Effector memory CD4-positive, alpha-beta T cell (primary cell): ENCODE data around the gene CYP27A1.

Experiments
- DNase-seq, 3 donors: peaks; one replicate each; pipeline ENCODE4 v3.0.0-alpha.2; 2020
- H3K27ac ChIP-seq: 2 replicates; pipeline ENCODE4 v1.7.0; 2013; ENCODE audit warnings: mild to moderate bottlenecking, low read length, moderate library complexity; ENCODE audit not compliant: insufficient read depth, poor library complexity, severe bottlenecking
- H3K27me3 ChIP-seq: replicated peaks from 2 replicates; pipeline ENCODE4 v1.7.0; 2013; ENCODE audit warnings: mild to moderate bottlenecking, low read length; ENCODE audit not compliant: insufficient read depth, control insufficient read depth, poor library complexity, severe bottlenecking
- H3K36me3 ChIP-seq: 2 replicates; pipeline ENCODE4 v1.7.0; 2013; ENCODE audit warnings: mild to moderate bottlenecking, low read length, moderate library complexity; ENCODE audit not compliant: control insufficient read depth, insufficient read depth
- H3K4me1 ChIP-seq: 2 replicates; pipeline ENCODE4 v1.7.0; 2013; ENCODE audit warnings: low read length, mild to moderate bottlenecking; ENCODE audit not compliant: control insufficient read depth, insufficient read depth, poor library complexity, severe bottlenecking
- H3K4me3 ChIP-seq: 2 replicates; pipeline ENCODE4 v1.7.0; 2013; ENCODE audit warnings: low read length, low read depth, mild to moderate bottlenecking; ENCODE audit not compliant: insufficient read depth, poor library complexity, severe bottlenecking
- H3K9me3 ChIP-seq: 2 replicates; pipeline ENCODE4 v1.7.0; 2013; ENCODE audit warnings: mild to moderate bottlenecking, low read length, moderate library complexity; ENCODE audit not compliant: control insufficient read depth

Gene CYP27A1

DNA sequence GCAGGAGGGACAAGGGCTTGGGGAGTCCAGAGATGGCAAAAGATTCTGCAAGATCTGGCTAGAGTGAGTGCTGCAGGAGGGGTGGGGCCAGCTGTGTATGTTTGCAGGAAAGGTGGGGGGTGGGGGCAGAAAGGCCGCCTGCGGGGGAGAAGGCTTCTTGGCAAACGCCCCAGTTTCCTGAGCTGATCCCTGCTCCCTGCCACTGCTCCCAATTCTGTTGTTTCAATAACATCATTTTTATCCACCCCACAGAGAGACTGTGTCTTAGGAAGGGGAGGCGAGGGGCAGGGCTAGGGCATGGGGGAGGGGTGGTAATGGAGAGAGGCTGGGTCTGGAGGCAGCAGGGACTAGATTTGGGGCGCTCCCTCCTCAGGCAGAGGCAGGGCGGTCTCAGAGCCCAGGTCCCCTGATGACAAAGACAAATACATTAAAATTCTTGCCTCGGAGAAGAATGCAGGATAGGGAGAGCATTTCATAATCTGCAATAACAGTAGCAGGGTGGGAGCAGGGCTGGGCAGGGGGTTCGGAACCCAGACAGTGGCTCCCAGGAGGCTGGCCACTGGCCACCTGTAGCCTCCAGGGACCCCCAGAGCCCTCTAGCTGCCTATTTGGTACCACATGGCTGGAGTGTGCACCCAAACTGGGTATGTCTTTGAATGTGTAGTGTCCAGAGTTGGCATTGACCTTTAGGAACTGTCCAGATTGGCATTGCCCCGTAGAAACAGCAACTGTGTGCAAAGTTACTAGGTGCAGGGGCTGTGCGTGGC, 75.6 kb downstream of the CYP27A1 start:
- H3K9me3 ChIP-seq, result no peaks in the 10 kb centered on the region
- DNase-seq, result no peak
- no peak overlapping the region for H3K27ac ChIP-seq
- no peaks in the 10 kb centered on the region for H3K36me3 ChIP-seq
- H3K4me3 ChIP-seq, result no peak overlapping the region
- peaks cover 66% of the 10 kb centered on the region for H3K27me3 ChIP-seq
- H3K4me1 ChIP-seq, result peaks cover 22% of the 10 kb centered on the region

DNA sequence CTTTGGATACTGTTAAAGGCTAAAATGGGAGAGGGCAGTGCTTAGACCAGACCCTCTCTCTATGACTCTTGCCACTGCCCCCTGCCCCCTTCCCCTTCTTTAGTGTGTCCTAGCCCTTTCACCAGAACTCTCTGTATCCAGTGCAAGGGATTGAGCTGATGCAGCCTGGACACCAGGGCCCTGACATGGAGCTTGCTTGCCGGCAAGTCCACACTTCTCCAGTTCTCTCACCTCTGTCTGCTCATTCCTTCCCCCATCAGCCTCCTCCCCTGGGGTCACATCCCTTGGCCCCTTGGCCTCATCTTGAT, 76.1 kb downstream of the CYP27A1 start:
- DNase-seq, result no peak
- no peak overlapping the region for H3K4me3 ChIP-seq
- H3K4me1 ChIP-seq, result peaks cover 22% of the 10 kb centered on the region
- H3K9me3 ChIP-seq, result no peaks in the 10 kb centered on the region
- no peaks in the 10 kb centered on the region for H3K36me3 ChIP-seq
- H3K27ac ChIP-seq, result no peak overlapping the region
- peaks cover 63% of the 10 kb centered on the region for H3K27me3 ChIP-seq

DNA sequence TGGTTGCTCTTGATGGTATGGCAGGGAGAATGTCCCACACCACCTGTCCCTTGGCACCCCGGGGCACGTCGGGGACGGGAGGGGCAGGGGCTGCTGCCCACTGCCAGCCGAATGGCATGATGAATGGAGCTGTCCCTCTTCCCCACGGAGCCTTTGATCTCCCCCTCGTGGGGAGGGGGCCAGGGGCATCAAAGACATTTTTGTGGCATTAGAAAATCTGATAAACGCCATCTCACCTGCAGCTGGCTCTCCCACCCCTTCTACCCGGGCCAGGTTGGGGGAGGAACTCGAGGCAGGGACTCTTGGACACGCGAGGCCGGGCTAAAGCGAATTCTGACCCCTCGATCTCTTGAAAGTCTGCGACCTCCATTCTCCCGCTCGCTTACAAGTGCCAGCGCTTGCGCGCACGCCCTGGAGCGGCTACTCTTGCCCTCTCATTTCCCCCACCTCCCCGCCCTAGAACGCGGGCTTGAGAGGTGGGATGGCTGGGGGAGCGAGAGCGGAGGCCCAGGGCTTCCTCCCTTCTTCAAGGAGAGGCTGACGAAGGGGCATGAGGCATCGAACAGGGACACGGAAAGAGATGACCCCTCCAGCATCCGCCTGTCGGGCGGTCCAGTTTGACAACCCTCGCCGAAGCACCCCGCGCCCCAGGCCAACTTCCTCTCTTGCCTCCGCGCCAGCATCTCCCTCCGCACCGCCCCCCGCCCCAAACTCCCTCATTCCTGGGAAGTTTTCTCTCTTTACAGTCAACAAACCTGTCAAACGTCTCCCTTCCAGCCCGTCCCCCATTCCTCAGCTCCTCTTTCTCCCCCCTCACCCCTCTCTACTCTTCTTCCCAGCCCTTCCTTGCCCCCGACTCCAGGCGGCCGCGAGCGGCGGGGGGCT, 77.0 kb downstream of the CYP27A1 start:
- Histone ChIP-seq H3K27me3 (peaks cover 61% of the 10 kb centered on the region), H3K9me3 (no peaks in the 10 kb centered on the region), H3K4me1 (peaks cover 22% of the 10 kb centered on the region), H3K36me3 (no peaks in the 10 kb centered on the region), H3K27ac (no peak overlapping the region), H3K4me3 (peak overlapping the region; percentile 25)
- no peak for DNase-seq

DNA sequence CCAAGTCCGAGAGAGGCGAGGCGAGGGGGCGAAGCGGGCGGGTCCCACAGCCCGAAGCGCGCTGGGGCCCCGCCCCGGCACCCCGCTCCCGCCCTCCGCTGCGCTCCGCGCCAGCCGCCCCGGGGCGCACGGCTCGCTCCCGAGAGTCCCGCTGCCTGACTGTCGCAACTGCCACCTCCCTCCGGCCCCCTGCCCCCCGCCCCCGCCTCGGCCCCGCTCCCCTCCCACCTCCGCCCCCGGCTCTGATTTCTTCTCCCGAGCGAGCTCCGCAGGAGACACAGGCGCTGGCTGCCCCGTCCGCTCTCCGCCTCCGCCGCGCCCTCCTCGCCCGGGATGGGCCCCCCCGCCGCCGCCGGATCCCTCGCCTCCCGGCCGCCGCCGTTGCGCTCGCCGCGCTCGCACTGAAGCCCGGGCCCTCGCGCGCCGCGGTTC, 77.6 kb downstream of the CYP27A1 start, which contains the start of gene WNT6:
TSS of gene WNT6 (plus strand) at position 250 of the 432 bp plus-strand sequence. CDS start 233 bp downstream, outside the sequence.
- Histone ChIP-seq H3K4me1 (peaks cover 22% of the 10 kb centered on the region), H3K27me3 (peaks cover 61% of the 10 kb centered on the region), H3K9me3 (no peaks in the 10 kb centered on the region), H3K27ac (no peak within 1 kb of the TSS), H3K4me3 (peak within 1 kb of the TSS; percentile 36), H3K36me3 (no peaks in the 10 kb centered on the region)
- DNase-seq, result no peak

DNA sequence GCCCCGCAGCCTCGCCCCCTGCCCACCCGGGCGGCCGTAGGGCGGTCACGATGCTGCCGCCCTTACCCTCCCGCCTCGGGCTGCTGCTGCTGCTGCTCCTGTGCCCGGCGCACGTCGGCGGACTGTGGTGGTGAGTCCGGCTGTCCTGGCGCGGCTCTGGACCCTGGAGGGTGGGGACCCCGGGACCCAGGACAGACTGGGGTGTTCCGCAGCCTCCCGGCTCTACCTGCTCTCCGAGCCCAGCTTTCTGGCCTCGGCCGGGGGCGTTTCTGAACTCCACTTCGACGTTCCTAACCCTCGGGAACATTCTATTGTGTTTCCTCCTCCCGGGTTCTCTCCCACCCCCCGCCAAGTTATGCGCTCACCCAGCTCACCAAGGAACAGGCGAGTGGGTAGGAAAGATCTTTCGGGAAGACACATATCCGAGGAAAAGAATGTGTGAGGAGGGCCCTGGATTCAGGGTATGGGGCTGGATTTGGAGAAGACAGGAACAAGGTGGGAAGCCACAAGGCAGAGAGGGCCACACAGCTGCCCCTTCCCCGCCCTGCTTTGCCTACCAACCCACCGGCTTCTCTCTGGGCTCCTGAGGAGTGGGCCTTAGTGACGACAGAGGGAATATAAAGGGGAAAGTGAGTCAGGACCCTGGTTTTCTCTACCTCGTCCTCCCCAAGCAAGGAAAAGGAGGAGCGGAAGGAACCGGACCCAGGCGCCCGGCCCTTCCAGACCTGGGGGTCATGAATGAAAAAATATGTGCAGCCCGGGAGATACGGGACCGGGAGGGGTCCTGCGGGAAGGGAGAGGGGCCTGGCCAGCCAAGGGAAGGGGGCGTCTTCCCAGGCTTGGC, 78.3 kb downstream of the CYP27A1 start:
- Histone ChIP-seq H3K4me3 (peak overlapping the region; percentile 36), H3K9me3 (no peaks in the 10 kb centered on the region), H3K4me1 (peaks cover 22% of the 10 kb centered on the region), H3K27me3 (peaks cover 56% of the 10 kb centered on the region), H3K27ac (no peak overlapping the region), H3K36me3 (no peaks in the 10 kb centered on the region)
- no peak for DNase-seq

DNA sequence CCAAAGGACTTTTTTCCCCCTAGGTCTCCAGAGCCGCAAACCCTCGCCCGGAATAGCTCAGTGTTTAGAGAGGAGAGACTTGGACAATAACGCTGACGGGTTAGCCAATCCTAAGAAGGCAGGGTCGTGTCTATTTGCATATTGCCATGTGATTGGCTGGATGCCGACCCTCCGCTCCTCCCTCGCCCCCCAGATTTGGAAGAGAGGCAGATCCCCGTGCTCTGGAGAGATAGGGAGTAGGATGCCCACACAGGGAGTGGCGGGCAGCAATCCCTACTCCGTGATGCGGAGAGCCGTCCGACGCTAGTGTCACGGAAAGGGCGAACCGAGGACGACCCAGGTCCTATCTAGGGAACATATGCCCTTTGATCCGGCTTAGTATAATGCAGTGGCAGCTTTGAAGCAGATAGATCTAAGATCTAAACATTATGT, 79.0 kb downstream of the CYP27A1 start:
- Histone ChIP-seq H3K4me3 (no peak overlapping the region), H3K27me3 (peaks cover 50% of the 10 kb centered on the region), H3K4me1 (peaks cover 22% of the 10 kb centered on the region)

DNA sequence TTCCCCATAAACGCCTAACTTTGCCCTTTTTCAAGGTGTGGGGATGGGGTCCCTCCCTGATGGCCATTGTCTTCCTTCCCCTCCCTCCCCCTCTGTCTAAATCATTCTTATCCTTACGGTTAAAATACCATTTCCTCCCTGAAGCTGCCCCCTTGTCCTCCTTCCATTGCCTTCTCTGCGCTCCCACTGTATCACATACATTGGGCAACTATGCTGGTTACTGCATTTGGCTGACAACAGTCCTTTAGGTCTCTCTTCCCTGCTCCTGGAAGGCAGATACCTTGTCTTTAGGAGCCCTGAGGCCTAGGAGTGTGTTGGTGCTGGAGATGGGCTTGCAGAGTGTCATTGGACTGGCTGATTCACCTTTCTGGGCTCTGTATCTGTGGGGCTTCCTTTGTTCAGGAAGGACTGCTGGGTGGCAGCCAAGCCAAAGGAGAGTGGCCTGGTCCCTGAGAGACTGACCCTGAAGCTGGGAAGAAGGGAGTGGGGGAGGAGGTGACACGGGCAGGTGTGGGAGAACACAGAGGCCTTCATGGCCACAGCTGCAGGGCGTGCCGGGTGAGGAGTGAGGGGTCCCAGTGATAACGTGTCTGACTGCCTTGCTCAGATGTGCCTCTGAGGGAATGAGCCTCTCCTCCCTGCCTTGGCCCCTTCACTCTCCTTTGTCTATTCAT, 79.8 kb downstream of the CYP27A1 start:
- H3K36me3 ChIP-seq, result no peaks in the 10 kb centered on the region
- peaks cover 44% of the 10 kb centered on the region for H3K27me3 ChIP-seq
- H3K27ac ChIP-seq, result no peak overlapping the region
- DNase-seq, result no peak
- H3K4me3 ChIP-seq, result no peak overlapping the region
- peaks cover 22% of the 10 kb centered on the region for H3K4me1 ChIP-seq
- no peaks in the 10 kb centered on the region for H3K9me3 ChIP-seq

More for the DNA sequence above, 79.0 kb downstream of the CYP27A1 start:
- H3K9me3 ChIP-seq, result no peaks in the 10 kb centered on the region
- no peak for DNase-seq
- H3K36me3 ChIP-seq, result no peaks in the 10 kb centered on the region
- no peak overlapping the region for H3K27ac ChIP-seq

DNA sequence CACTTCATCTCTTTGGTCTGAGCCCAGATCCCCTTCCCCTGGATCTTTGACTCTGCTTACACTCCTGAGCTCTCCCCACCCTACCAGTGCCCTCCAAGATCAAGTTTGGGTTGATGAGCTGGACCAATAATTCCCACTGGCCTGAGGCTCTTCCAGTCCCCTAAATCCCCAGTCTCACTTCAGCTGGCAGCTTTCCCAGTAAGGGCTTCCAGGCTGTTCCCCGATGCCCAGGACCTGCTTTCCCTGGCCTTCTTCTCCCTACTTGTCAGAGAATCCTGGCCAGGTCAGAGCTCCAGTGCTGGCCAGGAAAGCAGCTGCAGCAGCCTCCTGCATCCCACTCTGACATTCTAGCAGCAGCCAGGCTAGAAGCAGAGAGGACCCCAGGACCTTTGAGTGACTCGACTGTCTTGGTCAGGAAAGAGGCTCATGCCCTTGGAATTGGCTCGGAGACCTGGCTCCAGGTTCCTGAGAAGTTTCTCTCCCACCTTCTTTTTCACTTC, 81.1 kb downstream of the CYP27A1 start:
- Histone ChIP-seq H3K27ac (no peak overlapping the region), H3K36me3 (no peaks in the 10 kb centered on the region), H3K27me3 (peaks cover 37% of the 10 kb centered on the region), H3K4me3 (no peak overlapping the region), H3K9me3 (no peaks in the 10 kb centered on the region), H3K4me1 (peaks cover 22% of the 10 kb centered on the region)
- no peak for DNase-seq
